Mammary epithelial cell (primary cell): ENCODE data around the gene PNP.

Source experiments
- CTCF ChIP-seq, 2 donors: IDR thresholded peaks in 1 of 2; conservative IDR thresholded peaks in 1 of 2; 2 replicates each; pipeline ENCODE4 v1.5.1; 2011 to 2012; ENCODE audit warnings: inconsistent platforms in 2 of 2, low read length in 2 of 2, mild to moderate bottlenecking in 2 of 2, control low read depth in 1 of 2, low read depth in 1 of 2; ENCODE audit not compliant: insufficient read depth in 1 of 2; ENCODE audit errors: extremely low read depth in 1 of 2
- EZH2 ChIP-seq: IDR thresholded peaks from 2 replicates; pipeline ENCODE4 v1.6.1; 2012; ENCODE audit warnings: low read length, inconsistent platforms, borderline replicate concordance

DNA sequence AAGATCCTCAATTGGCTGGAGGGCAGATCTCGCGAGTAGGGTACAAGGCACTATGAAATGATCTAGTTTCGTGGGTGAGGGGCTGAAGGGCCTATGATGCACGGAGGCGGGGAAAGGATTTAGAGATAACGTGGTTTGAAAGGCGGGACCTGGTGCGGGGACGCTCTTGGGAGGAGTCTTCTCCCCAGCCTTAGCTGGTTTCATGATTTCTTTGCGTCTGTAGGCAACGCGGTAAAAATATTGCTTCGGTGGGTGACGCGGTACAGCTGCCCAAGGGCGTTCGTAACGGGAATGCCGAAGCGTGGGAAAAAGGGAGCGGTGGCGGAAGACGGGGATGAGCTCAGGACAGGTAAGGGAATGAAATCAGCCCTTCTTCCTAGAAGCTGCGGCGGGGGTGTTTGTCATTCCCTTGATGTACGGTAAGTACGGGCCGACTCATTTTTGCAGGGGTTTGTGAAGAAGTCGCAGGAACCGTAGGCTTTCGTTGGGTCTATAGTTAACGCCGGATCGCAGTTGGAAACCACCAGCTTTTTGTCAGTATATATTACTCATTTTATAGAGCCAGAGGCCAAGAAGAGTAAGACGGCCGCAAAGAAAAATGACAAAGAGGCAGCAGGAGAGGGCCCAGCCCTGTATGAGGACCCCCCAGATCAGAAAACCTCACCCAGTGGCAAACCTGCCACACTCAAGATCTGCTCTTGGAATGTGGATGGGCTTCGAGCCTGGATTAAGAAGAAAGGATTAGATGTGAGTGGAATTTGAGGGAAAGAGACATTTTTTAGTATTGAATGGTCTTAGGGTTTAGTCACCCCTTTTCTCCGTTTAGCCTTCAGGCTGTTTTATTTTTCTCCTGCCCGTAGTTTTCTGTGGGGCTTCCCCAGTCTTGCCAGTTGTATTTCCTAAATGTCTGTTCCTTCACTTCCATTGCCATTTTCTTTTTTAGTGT, 13.6 kb upstream of the PNP start:
- TF ChIP-seq CTCF (conservative IDR thresholded peaks at IDR 0.05 in 1 of 2, IDR thresholded peaks at IDR 0.05 in 1 of 2; ENCODE audit: extremely low read depth in 1 of 2, insufficient read depth in 1 of 2, low read depth in 1 of 2, low read length in 2 of 2): no peak
- TF ChIP-seq EZH2: no peak
